Peyer's patch (tissue), 4 donors: Measurements from ENCODE around the gene RPP38.

Experiments used
- POLR2A ChIP-seq, 2 donors: fragments of 450-650 bp; IDR thresholded peaks; one replicate each; pipeline ENCODE4 v1.5.1; 2017; ENCODE audit warnings: antibody characterized with exemption in 2 of 2, mild to moderate bottlenecking in 2 of 2, moderate library complexity in 2 of 2
- TF ChIP-seq, protein P1 (sequence below), 6 experiments: fragments of 450-650 bp in 4 of 6; fragments of 200-600 bp in 2 of 6; sonication (generic) in 1 of 6; IDR thresholded peaks; one replicate each; pipeline ENCODE4 v1.5.1; 2017 to 2019; ENCODE audit warnings: antibody characterized with exemption in 6 of 6, mild to moderate bottlenecking in 3 of 6, moderate library complexity in 1 of 6

DNA sequence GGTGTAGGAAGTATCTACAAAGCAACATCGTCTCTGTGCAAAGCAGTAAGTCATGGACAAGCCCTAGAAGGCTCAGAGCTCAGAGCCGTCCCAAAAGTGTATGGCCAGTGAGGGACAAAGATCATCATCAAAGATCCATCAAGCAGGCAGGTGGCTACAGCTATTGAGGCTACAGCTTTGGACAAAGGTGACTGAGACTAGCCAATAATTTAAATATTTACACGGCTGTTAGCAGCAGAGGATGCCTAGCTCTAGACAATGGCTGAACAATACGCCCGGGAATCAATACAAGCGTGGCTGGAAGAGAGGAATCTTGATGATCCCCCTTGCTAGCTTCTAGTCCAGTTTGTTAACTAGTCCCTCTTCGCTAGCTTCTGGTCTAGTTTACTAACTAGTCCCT is 53.4 kb downstream of the RPP38 start:
- TF ChIP-seq, protein P1, sequence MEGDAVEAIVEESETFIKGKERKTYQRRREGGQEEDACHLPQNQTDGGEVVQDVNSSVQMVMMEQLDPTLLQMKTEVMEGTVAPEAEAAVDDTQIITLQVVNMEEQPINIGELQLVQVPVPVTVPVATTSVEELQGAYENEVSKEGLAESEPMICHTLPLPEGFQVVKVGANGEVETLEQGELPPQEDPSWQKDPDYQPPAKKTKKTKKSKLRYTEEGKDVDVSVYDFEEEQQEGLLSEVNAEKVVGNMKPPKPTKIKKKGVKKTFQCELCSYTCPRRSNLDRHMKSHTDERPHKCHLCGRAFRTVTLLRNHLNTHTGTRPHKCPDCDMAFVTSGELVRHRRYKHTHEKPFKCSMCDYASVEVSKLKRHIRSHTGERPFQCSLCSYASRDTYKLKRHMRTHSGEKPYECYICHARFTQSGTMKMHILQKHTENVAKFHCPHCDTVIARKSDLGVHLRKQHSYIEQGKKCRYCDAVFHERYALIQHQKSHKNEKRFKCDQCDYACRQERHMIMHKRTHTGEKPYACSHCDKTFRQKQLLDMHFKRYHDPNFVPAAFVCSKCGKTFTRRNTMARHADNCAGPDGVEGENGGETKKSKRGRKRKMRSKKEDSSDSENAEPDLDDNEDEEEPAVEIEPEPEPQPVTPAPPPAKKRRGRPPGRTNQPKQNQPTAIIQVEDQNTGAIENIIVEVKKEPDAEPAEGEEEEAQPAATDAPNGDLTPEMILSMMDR (IDR thresholded peaks at IDR 0.05): no peak
- TF ChIP-seq POLR2A (IDR thresholded peaks at IDR 0.05): no peak
